ENCODE data around the gene TRIM2. TPM values are rescaled to one million over a fixed set of nuclear protein-coding genes. Genes with fewer than 3 reads are reported as not detected.
A peak's percentile ranks its signal among the peaks of the same experiment; 100 is the strongest.

TRIM2 gene
- polyA plus RNA-seq, 4 donors, result 17.8 to 107 (median 22.1) TPM

DNA sequence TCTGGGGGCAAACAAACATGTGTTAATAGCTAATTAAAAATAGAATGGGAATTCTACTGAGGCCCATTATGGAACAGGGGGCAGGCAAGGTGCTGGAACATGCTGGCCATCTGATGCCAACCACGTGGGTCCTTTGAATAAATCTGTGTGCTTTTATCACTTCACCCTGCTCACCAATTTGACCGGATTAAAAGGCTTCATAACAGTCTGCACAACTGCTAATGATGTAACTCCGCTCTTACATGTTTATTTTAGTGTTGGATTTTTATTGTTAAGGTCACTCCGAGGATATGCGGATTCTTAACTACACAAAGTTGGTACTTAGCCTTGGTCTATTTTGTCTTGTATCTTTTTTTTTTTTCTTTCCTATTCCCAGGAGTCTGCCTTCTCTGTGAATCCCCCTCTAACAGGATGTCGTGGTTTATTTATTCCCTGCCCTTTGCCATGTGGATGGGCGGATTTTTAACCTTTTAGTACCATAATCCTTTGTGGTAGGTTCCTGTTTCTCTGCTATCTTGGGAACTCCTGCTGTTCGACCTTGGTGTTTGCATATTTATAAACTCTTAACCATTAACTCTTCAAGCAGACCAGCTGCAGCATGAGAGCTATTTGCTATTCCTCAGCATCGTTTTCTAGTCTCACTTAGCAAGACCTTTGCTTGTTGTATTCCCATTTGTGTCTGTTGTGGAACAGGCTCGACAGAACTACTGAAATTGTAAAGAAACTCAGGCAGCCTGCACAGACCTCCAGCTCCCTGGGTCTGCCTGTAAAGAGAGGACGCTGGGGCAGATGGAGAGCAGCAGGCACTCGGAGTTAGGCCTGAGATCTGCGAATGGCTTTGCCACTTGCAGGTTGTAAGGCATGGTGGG lies 38.0 kb downstream of the TRIM2 start:
- WGBS, 3 donors, result 23 to 41% (median 35%) methylated on average over 13 of the region's 13 CpGs
- Histone ChIP-seq H3K27me3 (ENCODE audit: control insufficient read depth in 3 of 3, insufficient read depth in 3 of 3, low read length in 3 of 3) (no peaks in the 10 kb centered on the region), H3K4me3 (ENCODE audit: low read depth in 1 of 3, low read length in 3 of 3) (no peak overlapping the region), H3K9me3 (ENCODE audit: control insufficient read depth in 2 of 2, insufficient read depth in 1 of 2, low read depth in 1 of 2, low read length in 1 of 2) (no peaks in the 10 kb centered on the region), H3K4me1 (ENCODE audit: control insufficient read depth in 3 of 3, insufficient read depth in 2 of 3, low read depth in 1 of 3, low read length in 2 of 3) (peaks cover 3 to 56% (median 9%) of the 10 kb centered on the region in 3 donors), H3K36me3 (ENCODE audit: control insufficient read depth in 3 of 3, insufficient read depth in 2 of 3, low read depth in 1 of 3, low read length in 3 of 3) (peaks cover 2 to 49% (median 3%) of the 10 kb centered on the region in 3 donors), H3K27ac (ENCODE audit: low read depth in 1 of 3, low read length in 2 of 3) (peak overlapping the region in 2 of 3 donors; percentile 49 to 65)
- no peak for FAIRE-seq
- peak; percentile 57 to 76 for DNase-seq

DNA sequence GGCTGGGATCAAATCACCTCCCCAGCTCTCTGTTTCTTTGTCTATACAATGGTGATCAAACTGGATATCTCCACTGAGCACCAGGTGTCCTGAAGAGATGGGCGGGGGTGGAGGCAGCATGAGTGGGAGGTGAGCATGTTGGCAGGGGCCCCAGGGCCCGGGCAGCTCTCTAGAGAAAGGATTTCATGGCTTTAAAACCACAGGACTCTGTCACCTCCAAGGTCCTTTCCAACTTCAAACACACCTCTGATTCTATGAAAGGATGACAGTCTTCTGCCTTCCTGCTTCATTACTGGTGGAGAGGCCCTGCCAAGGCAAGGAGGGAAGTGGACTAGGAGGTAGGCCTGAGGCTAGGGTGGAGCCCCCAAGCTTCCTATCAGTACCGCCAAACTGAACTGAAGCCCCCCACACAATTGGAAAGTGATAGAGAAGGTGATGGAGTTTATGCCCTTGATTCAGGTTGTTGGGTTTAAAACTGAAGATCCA lies 38.6 kb downstream of the TRIM2 start:
- peaks cover 3 to 58% (median 9%) of the 10 kb centered on the region in 3 donors for H3K4me1 ChIP-seq (ENCODE audit: control insufficient read depth in 3 of 3, insufficient read depth in 2 of 3, low read depth in 1 of 3, low read length in 2 of 3)
- FAIRE-seq (no peak), DNase-seq (no peak)
- peak overlapping the region in 2 of 3 donors; percentile 49 to 65 for H3K27ac ChIP-seq (ENCODE audit: low read depth in 1 of 3, low read length in 2 of 3)
- H3K36me3 ChIP-seq (ENCODE audit: control insufficient read depth in 3 of 3, insufficient read depth in 2 of 3, low read depth in 1 of 3, low read length in 3 of 3), result peaks cover 2 to 49% (median 3%) of the 10 kb centered on the region in 3 donors
- no peaks in the 10 kb centered on the region for H3K9me3 ChIP-seq (ENCODE audit: control insufficient read depth in 2 of 2, insufficient read depth in 1 of 2, low read depth in 1 of 2, low read length in 1 of 2)
- 41 to 63% (median 53%) methylated on average over 3 of the region's 3 CpGs for WGBS, 3 donors
- H3K4me3 ChIP-seq (ENCODE audit: low read depth in 1 of 3, low read length in 3 of 3), result no peak overlapping the region
- no peaks in the 10 kb centered on the region for H3K27me3 ChIP-seq (ENCODE audit: control insufficient read depth in 3 of 3, insufficient read depth in 3 of 3, low read length in 3 of 3)

DNA sequence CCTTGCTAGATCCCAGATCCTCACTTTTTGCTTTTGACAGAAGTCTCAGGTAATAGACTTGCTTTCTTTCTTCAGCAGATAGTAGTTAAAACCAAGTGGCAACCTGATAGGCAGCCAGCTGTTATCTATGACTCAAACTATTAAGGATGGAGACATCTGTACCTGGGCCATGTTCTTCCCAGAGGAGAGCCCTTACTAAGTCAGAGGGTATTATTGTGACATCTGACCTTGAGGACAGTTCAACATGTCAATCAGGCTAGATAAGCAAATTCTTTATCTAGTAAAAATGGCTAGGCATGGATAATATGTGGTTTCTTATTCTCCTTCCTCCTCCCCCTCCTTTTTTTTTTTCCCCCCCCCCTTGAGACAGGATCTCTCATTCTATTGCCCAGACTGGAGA lies 39.2 kb downstream of the TRIM2 start:
- no peak overlapping the region for H3K4me3 ChIP-seq (ENCODE audit: low read depth in 1 of 3, low read length in 3 of 3)
- H3K9me3 ChIP-seq (ENCODE audit: control insufficient read depth in 2 of 2, insufficient read depth in 1 of 2, low read depth in 1 of 2, low read length in 1 of 2), result no peaks in the 10 kb centered on the region
- peaks cover 3 to 61% (median 10%) of the 10 kb centered on the region in 3 donors for H3K4me1 ChIP-seq (ENCODE audit: control insufficient read depth in 3 of 3, insufficient read depth in 2 of 3, low read depth in 1 of 3, low read length in 2 of 3)
- no peak for FAIRE-seq
- peak; percentile 25 to 54 for DNase-seq
- H3K36me3 ChIP-seq (ENCODE audit: control insufficient read depth in 3 of 3, insufficient read depth in 2 of 3, low read depth in 1 of 3, low read length in 3 of 3), result peaks cover 2 to 45% (median 3%) of the 10 kb centered on the region in 3 donors
- H3K27me3 ChIP-seq (ENCODE audit: control insufficient read depth in 3 of 3, insufficient read depth in 3 of 3, low read length in 3 of 3), result no peaks in the 10 kb centered on the region
- peak overlapping the region in 1 of 3 donors; percentile 65 for H3K27ac ChIP-seq (ENCODE audit: low read depth in 1 of 3, low read length in 2 of 3)

DNA sequence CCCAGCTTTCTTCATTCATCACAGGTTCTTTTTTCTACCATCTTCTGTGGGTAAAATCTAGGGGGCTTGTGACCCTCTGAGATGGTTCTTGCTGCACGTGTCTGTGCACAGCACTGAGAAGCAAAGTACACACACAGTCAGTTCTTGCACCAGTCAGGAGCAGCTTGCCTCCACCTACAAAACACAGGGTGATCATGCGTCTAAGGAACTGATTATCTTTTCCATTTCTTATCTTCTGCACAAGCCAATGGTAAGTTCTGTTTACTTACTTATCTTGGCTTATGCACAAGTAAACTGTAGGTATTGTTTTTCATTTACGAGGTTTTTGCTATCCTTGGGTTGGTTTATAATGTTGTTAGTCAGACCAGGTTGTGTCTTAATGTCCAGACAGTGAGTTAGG lies 40.7 kb downstream of the TRIM2 start:
- Histone ChIP-seq H3K36me3 (ENCODE audit: control insufficient read depth in 3 of 3, insufficient read depth in 2 of 3, low read depth in 1 of 3, low read length in 3 of 3) (peaks cover 0 to 41% (median 0%) of the 10 kb centered on the region in 3 donors), H3K9me3 (ENCODE audit: control insufficient read depth in 2 of 2, insufficient read depth in 1 of 2, low read depth in 1 of 2, low read length in 1 of 2) (no peaks in the 10 kb centered on the region), H3K4me3 (ENCODE audit: low read depth in 1 of 3, low read length in 3 of 3) (no peak overlapping the region), H3K27ac (ENCODE audit: low read depth in 1 of 3, low read length in 2 of 3) (peak overlapping the region in 2 of 3 donors; percentile 48 to 56), H3K27me3 (ENCODE audit: control insufficient read depth in 3 of 3, insufficient read depth in 3 of 3, low read length in 3 of 3) (no peaks in the 10 kb centered on the region), H3K4me1 (ENCODE audit: control insufficient read depth in 3 of 3, insufficient read depth in 2 of 3, low read depth in 1 of 3, low read length in 2 of 3) (peaks cover 3 to 69% (median 10%) of the 10 kb centered on the region in 3 donors)
- no peak for FAIRE-seq
- peak; percentile 66 to 80 for DNase-seq
- WGBS, 3 donors, result 19 to 64% (median 33%) methylated on average over 3 of the region's 3 CpGs

DNA sequence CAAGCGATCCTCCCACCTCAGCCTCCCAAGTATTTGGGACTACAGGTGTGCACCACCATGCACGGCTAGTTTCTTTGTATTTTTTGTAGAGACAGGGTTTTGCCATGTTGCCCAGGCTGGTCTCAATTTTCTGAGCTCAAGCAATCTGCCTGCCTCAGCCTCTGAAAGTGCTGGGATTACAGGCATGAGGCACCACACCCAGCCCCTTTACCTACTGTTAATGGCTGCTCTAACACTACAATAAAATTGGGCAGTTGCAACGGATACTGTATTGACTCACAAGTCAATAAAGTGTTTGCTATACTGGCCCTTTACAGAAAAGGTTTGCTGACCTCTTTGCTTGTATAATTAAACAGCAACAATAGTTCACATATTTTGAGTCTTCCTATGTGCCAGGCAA lies 41.5 kb downstream of the TRIM2 start:
- Histone ChIP-seq H3K27me3 (ENCODE audit: control insufficient read depth in 3 of 3, insufficient read depth in 3 of 3, low read length in 3 of 3) (no peaks in the 10 kb centered on the region), H3K4me1 (ENCODE audit: control insufficient read depth in 3 of 3, insufficient read depth in 2 of 3, low read depth in 1 of 3, low read length in 2 of 3) (peaks cover 3 to 77% (median 10%) of the 10 kb centered on the region in 3 donors), H3K4me3 (ENCODE audit: low read depth in 1 of 3, low read length in 3 of 3) (no peak overlapping the region), H3K36me3 (ENCODE audit: control insufficient read depth in 3 of 3, insufficient read depth in 2 of 3, low read depth in 1 of 3, low read length in 3 of 3) (peaks cover 0 to 45% (median 0%) of the 10 kb centered on the region in 3 donors), H3K9me3 (ENCODE audit: control insufficient read depth in 2 of 2, insufficient read depth in 1 of 2, low read depth in 1 of 2, low read length in 1 of 2) (no peaks in the 10 kb centered on the region), H3K27ac (ENCODE audit: low read depth in 1 of 3, low read length in 2 of 3) (peak overlapping the region in 1 of 3 donors; percentile 48)
- FAIRE-seq (no peak), DNase-seq (peak in 1 of 2 donors; percentile 22)
- WGBS, 3 donors, result 59 to 85% (median 76%) methylated on average over 3 of the region's 3 CpGs

DNA sequence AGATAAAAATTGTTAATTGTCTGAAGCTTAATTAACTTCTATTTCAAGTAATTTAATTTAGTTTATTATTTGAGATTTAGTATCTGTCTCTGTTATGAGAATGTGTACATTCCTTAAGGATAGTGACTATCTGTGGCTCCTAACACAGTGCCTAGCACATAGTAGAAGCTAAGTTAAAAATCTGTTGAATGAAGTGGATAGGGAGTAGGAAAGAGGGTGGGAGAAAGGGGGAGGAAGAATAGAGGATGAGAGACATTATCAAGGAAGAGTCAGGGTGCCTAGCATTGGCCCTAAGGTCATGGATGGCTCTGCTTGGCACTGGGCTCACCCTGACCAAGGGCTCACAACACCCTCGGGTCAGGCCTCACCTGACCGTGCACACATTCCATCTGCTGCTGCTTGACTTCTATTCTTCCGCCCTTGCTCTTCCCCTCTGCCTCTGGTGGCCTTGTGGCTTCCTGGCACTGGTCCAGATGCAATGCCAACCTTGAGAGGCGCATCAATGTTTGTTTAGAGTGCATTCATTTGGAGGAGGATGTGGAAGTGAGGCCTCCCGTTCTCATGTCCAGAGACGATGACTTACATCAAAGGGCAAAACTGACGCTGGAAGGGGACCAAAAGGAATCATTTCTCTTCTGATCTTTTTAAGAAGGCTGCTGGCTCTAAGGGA lies 42.3 kb downstream of the TRIM2 start:
- Histone ChIP-seq H3K27ac (ENCODE audit: low read depth in 1 of 3, low read length in 2 of 3) (peak overlapping the region in 1 of 3 donors; percentile 11), H3K9me3 (ENCODE audit: control insufficient read depth in 2 of 2, insufficient read depth in 1 of 2, low read depth in 1 of 2, low read length in 1 of 2) (no peaks in the 10 kb centered on the region), H3K36me3 (ENCODE audit: control insufficient read depth in 3 of 3, insufficient read depth in 2 of 3, low read depth in 1 of 3, low read length in 3 of 3) (peaks cover 0 to 42% (median 0%) of the 10 kb centered on the region in 3 donors), H3K4me3 (ENCODE audit: low read depth in 1 of 3, low read length in 3 of 3) (no peak overlapping the region), H3K27me3 (ENCODE audit: control insufficient read depth in 3 of 3, insufficient read depth in 3 of 3, low read length in 3 of 3) (no peaks in the 10 kb centered on the region), H3K4me1 (ENCODE audit: control insufficient read depth in 3 of 3, insufficient read depth in 2 of 3, low read depth in 1 of 3, low read length in 2 of 3) (peaks cover 3 to 72% (median 10%) of the 10 kb centered on the region in 3 donors)
- DNase-seq (no peak), FAIRE-seq (no peak)
- 50 to 63% (median 57%) methylated on average over 7 of the region's 7 CpGs for WGBS, 3 donors

DNA sequence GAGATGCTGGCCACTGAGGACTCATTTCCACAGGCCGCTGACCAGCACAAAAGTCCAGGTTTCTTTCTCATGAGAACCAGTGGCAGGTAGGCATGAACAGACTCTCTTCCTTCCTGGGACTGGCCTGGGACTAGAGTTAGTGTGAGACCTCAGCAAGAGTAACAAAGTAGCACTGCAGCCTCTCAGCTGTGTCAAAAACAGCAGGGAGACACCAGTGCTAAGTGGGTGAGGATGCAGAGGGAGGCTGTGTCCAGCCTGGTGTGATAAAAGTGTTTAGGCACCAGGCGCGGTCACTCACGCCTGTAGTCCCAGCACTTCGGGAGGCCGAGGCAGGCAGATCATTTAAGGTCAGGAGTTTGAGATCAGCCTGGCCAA lies 42.9 kb downstream of the TRIM2 start:
- Histone ChIP-seq H3K27ac (ENCODE audit: low read depth in 1 of 3, low read length in 2 of 3) (peak overlapping the region in 1 of 3 donors; percentile 11), H3K36me3 (ENCODE audit: control insufficient read depth in 3 of 3, insufficient read depth in 2 of 3, low read depth in 1 of 3, low read length in 3 of 3) (peaks cover 0 to 40% (median 0%) of the 10 kb centered on the region in 3 donors), H3K4me3 (ENCODE audit: low read depth in 1 of 3, low read length in 3 of 3) (no peak overlapping the region), H3K27me3 (ENCODE audit: control insufficient read depth in 3 of 3, insufficient read depth in 3 of 3, low read length in 3 of 3) (no peaks in the 10 kb centered on the region), H3K9me3 (ENCODE audit: control insufficient read depth in 2 of 2, insufficient read depth in 1 of 2, low read depth in 1 of 2, low read length in 1 of 2) (no peaks in the 10 kb centered on the region), H3K4me1 (ENCODE audit: control insufficient read depth in 3 of 3, insufficient read depth in 2 of 3, low read depth in 1 of 3, low read length in 2 of 3) (peaks cover 3 to 67% (median 10%) of the 10 kb centered on the region in 3 donors)
- WGBS, 3 donors, result 86 to 89% (median 88%) methylated on average over 6 of the region's 6 CpGs
- no peak for FAIRE-seq
- no peak for DNase-seq

DNA sequence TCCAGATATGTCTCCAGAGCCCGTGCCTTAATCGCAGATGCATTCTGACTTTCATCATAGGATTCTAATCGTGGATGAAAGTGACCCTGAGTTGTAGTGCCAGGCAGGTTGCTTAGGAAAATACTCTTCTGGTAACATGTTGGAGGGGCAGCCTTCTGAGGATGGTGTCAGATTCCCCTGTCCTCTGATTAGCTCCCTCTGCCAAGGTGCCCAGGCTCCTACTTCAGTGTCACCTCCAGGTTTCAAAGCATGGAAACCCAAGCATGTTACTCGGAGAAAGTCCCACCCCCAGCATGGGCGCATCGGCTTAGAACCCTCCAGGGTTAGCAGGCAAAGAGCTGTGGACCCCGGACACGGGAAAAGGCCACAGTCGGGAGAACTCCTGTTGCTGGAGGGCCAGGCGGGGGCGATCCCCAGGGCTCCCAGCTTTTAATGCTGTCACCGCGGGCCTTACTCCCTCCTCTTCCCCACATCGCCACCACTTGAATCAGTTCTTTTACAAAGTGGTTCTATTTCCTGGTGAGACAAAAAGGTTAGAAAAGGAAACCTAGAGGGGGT lies 44.5 kb downstream of the TRIM2 start:
- Histone ChIP-seq H3K27ac (ENCODE audit: low read depth in 1 of 3, low read length in 2 of 3) (peak overlapping the region in 2 of 3 donors; percentile 65 to 88), H3K4me3 (ENCODE audit: low read depth in 1 of 3, low read length in 3 of 3) (peak overlapping the region; percentile 19 to 45 (median 44)), H3K4me1 (ENCODE audit: control insufficient read depth in 3 of 3, insufficient read depth in 2 of 3, low read depth in 1 of 3, low read length in 2 of 3) (peaks cover 1 to 51% (median 3%) of the 10 kb centered on the region in 3 donors), H3K36me3 (ENCODE audit: control insufficient read depth in 3 of 3, insufficient read depth in 2 of 3, low read depth in 1 of 3, low read length in 3 of 3) (peaks cover 0 to 40% (median 0%) of the 10 kb centered on the region in 3 donors), H3K27me3 (ENCODE audit: control insufficient read depth in 3 of 3, insufficient read depth in 3 of 3, low read length in 3 of 3) (no peaks in the 10 kb centered on the region), H3K9me3 (ENCODE audit: control insufficient read depth in 2 of 2, insufficient read depth in 1 of 2, low read depth in 1 of 2, low read length in 1 of 2) (no peaks in the 10 kb centered on the region)
- WGBS, 3 donors, result 11 to 15% (median 14%) methylated on average over 14 of the region's 14 CpGs
- DNase-seq, result peak in 1 of 2 donors; percentile 18
- no peak for FAIRE-seq
